ENCODE data around the gene ANKRD52.

The ANKRD52 gene

DNA sequence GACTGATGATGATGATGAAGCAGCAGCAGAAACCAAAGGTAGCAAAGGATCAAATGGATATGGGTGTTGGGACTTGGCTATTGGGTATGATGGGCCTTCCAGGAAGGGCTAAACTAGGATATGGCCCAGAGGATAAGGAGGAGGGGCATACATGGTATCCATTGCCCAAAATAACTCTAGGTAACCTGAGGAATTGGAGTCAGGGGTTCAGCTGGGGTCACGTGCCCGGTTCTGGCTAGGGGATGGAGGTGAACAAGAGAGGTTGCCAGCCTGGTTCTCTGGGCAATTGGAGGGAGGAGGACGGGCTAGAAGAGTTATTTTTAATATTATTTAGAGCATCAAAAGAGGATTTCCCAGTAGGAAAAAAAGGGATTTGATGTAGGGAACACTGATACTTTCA is 2.7 kb upstream of the ANKRD52 start:
- Mint-ChIP-seq H3K4me3 (no peak overlapping the region), H3K27ac (no peak overlapping the region), H3K4me1 (ENCODE audit: low read depth) (peaks cover 26% of the 10 kb centered on the region), H3K27me3 (no peaks in the 10 kb centered on the region), H3K36me3 (ENCODE audit: low read depth) (peaks cover 16% of the 10 kb centered on the region), H3K9me3 (no peaks in the 10 kb centered on the region)
- no peak for DNase-seq

DNA sequence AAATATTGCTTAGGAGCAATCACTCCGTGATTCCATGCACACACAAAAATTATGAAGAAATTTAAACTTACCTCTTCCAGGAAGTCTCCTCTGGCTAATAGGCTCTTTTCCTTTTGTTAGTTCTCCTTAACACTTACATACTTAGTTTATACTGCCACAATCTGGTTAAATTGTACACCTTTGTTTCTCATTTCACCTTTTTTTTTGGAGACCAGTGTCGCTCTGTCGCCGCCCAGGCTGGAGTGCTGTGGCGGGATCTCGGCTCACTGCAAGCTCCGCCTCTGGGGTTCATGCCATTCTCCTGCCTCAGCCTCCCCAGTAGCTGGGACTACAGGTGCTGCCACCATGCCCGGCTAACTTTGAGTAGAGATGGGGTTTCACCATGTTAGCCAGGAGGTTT is 2.2 kb upstream of the ANKRD52 start:
- no peak overlapping the region for H3K4me3 Mint-ChIP-seq
- H3K4me1 Mint-ChIP-seq (ENCODE audit: low read depth), result peaks cover 22% of the 10 kb centered on the region
- peaks cover 21% of the 10 kb centered on the region for H3K36me3 Mint-ChIP-seq (ENCODE audit: low read depth)
- no peak overlapping the region for H3K27ac Mint-ChIP-seq
- H3K27me3 Mint-ChIP-seq, result no peaks in the 10 kb centered on the region
- no peaks in the 10 kb centered on the region for H3K9me3 Mint-ChIP-seq
- no peak for DNase-seq

DNA sequence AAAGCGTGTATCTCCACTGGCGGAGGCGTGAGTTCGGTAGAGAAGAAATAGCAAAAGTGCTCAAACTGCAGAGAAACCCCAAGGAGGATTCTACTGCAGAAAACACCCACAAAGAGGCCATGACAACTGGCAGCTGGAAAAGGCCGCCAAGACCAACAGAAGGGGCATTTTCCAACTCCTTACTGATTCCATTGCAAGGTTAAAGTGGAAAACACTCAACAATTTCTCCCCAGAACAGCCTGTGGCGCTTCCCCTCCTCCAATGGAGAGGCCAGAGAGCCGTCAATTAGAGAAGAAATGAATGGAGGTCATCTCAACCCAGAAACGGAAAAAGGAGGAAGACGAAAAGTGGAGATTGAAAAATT is 618 bp upstream of the ANKRD52 start:
- no peak for DNase-seq
- Mint-ChIP-seq H3K9me3 (no peaks in the 10 kb centered on the region), H3K4me3 (peak overlapping the region; percentile 88), H3K36me3 (ENCODE audit: low read depth) (peaks cover 37% of the 10 kb centered on the region), H3K27ac (peak overlapping the region; percentile 91), H3K27me3 (no peaks in the 10 kb centered on the region), H3K4me1 (ENCODE audit: low read depth) (peaks cover 21% of the 10 kb centered on the region)

DNA sequence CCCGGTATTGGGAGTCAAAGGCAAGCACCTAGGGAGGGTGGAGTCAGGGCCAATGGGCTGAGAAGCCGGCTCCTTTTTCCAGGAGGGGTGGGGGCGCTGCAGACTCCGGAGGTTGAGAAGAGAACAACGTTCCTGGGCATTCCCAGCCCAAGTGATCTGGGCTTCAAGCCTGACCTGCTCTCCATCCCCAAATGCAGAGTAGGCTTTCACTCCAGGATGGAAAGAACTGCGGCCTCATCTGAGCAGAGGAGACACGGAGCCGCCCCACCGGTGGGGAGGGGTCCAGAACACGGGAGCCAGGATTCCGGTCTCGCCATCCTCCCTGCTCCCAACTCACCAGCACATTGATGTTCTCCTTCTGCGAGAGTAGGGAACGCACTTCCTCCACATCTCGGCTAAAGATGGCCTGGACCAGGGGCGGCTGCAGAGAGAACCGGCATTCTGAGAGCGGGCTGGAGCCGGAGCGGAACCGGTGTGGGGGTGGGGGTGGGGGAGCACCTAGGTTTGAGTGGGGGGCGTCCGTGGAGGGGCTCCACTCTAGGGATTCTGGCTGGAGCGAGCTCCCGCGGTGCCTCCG is 605 bp downstream of the ANKRD52 start:
- peak overlapping the region; percentile 90 for H3K4me3 Mint-ChIP-seq
- H3K4me1 Mint-ChIP-seq (ENCODE audit: low read depth), result peaks cover 21% of the 10 kb centered on the region
- H3K36me3 Mint-ChIP-seq (ENCODE audit: low read depth), result peaks cover 49% of the 10 kb centered on the region
- H3K27ac Mint-ChIP-seq, result peak overlapping the region; percentile 85
- no peak for DNase-seq
- H3K9me3 Mint-ChIP-seq, result no peaks in the 10 kb centered on the region
- H3K27me3 Mint-ChIP-seq, result no peaks in the 10 kb centered on the region

DNA sequence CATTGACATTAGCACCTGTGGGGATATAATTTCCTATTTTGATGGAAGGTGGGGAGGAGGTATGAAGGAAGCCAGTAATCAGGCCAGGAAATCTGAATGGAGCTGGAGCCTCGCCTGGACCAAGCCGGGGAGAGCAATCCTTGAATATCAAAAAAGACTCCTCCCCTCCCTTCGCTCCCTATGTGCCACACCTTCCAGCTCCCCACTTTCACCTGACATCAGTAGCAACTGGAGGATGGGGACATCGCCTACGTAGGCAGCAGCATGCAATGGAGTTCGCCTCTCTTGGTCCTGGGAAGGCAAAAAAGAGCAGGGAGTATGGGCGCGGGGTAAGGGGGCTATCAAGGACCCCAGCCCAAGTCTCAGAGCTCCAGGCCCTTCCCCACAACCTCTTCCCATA is 1.1 kb downstream of the ANKRD52 start:
- DNase-seq, result no peak
- Mint-ChIP-seq H3K27me3 (no peaks in the 10 kb centered on the region), H3K9me3 (no peaks in the 10 kb centered on the region), H3K27ac (peak overlapping the region; percentile 85), H3K36me3 (ENCODE audit: low read depth) (peaks cover 55% of the 10 kb centered on the region), H3K4me3 (peak overlapping the region; percentile 90), H3K4me1 (ENCODE audit: low read depth) (peaks cover 21% of the 10 kb centered on the region)

DNA sequence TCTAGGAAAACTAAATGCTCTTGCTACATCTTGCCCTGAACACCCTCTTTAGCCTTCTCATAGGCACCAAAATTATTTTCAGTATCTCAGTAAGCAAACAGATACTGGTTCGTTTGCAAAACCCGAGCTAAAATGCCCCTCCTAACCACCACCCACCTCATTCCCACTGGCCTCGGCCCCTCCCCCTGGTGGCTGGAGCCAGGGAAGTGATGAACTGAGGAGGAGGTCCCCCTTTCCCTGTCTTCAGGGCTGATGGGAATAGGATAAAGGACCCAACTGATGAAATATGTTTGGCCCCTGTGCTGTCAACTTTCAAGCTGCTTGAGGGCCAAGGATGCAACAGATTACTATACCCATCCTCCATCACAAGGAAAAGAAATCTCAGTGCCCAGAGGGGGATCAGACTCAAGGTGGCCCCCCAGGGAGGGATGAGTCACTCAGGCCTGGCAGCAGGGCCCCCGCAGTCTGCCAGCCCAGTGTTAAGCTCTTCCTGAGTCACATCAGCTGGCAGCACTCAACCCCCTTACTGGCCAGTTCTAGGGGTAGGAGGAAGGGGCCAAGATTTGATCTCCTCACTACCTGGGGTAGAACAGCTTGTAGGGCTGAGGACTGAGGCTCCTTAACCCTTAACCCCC is 1.7 kb downstream of the ANKRD52 start:
- DNase-seq, result no peak
- H3K27me3 Mint-ChIP-seq, result no peaks in the 10 kb centered on the region
- peaks cover 61% of the 10 kb centered on the region for H3K36me3 Mint-ChIP-seq (ENCODE audit: low read depth)
- peak overlapping the region; percentile 90 for H3K4me3 Mint-ChIP-seq
- H3K4me1 Mint-ChIP-seq (ENCODE audit: low read depth), result peaks cover 21% of the 10 kb centered on the region
- peak overlapping the region; percentile 56 for H3K27ac Mint-ChIP-seq
- no peaks in the 10 kb centered on the region for H3K9me3 Mint-ChIP-seq

DNA sequence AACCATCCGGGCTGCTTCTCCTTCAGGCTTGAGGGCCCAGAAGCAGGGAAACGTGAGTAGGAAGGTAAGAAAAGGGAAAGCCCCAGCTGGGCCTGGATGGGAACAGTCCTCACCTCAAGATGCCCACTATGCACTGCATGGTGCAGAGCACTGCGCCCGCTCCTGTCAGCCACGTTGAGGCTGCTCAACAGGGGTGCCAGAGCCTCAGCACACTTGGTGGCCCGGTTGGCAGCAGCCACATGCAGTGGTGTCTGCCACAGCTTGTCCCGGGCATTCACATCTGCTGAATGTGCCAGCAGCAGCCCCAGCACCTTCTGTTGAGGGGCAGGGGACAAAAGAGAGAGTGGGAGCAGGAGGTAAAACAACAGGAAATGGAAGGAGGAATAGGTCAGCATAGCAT is 2.5 kb downstream of the ANKRD52 start:
- Mint-ChIP-seq H3K36me3 (ENCODE audit: low read depth) (peaks cover 65% of the 10 kb centered on the region), H3K4me1 (ENCODE audit: low read depth) (peaks cover 21% of the 10 kb centered on the region), H3K4me3 (no peak overlapping the region), H3K27ac (peak overlapping the region; percentile 56), H3K9me3 (no peaks in the 10 kb centered on the region), H3K27me3 (no peaks in the 10 kb centered on the region)
- DNase-seq, result no peak

DNA sequence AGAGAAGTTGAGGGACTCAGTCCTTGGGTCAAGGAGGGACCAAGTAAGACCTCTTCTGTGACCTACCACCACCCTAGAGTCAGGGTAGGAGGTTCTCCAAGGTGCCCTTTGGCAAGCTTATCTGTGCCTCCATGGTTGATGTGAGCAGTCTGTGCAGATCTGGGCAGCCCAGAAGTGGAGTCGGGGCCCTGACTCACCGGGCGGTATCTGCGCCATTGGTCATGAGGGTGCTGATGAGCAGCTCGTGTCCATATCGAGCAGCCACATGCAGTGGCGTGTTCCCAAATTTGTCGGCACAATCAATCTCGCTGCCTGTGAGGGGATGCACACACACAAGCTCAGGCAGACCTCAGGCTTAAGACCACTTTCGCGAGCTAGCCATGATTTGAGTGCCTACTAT is 5.1 kb downstream of the ANKRD52 start:
- peaks cover 14% of the 10 kb centered on the region for H3K4me1 Mint-ChIP-seq (ENCODE audit: low read depth)
- DNase-seq, result no peak
- H3K9me3 Mint-ChIP-seq, result no peaks in the 10 kb centered on the region
- no peaks in the 10 kb centered on the region for H3K27me3 Mint-ChIP-seq
- no peak overlapping the region for H3K27ac Mint-ChIP-seq
- H3K4me3 Mint-ChIP-seq, result no peak overlapping the region
- peaks cover 81% of the 10 kb centered on the region for H3K36me3 Mint-ChIP-seq (ENCODE audit: low read depth)

DNA sequence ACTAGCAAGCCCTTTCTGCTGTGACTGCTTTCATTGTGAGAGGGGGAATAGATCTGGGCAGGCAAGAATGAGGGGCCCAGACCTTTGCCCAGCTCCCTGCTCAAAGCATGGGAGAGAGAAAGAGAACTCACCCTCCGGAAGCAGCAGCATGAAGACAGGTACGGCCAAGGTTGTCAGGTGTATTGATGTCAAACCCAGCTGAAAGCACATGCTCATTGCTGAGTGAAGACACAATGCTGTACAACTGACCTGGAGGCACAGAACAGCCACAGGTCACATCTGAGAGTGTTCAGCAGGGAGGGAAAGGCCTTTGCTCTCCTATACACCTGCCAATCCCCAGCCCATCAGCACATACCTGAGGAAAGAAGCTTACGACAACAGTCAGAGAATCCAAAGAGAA is 5.5 kb downstream of the ANKRD52 start:
- peaks cover 14% of the 10 kb centered on the region for H3K4me1 Mint-ChIP-seq (ENCODE audit: low read depth)
- H3K27me3 Mint-ChIP-seq, result no peaks in the 10 kb centered on the region
- H3K4me3 Mint-ChIP-seq, result no peak overlapping the region
- no peaks in the 10 kb centered on the region for H3K9me3 Mint-ChIP-seq
- peak overlapping the region; percentile 26 for H3K27ac Mint-ChIP-seq
- no peak for DNase-seq
- peaks cover 84% of the 10 kb centered on the region for H3K36me3 Mint-ChIP-seq (ENCODE audit: low read depth)

DNA sequence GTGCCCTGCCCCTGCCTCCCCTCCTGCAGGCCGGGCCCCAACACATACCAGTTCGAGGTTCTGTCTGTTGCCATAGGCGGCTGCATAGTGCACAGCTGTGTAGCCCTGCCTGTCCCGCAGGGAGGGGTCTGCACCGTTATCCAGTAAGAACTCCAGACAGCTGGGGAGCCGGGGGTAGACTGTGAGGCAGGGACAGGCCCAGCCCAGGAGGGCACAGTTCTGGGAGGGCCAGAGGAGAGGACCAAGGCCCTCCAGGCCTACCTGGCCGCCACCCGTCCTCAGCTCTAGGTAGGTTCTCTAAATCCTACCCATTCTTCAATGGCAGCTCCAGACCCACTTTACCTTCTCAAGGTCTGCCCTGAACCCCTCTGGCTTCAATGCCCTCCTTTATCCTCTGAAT is 9.5 kb downstream of the ANKRD52 start:
- DNase-seq, result no peak
- Mint-ChIP-seq H3K27ac (peak overlapping the region; percentile 19), H3K9me3 (no peaks in the 10 kb centered on the region), H3K27me3 (no peaks in the 10 kb centered on the region), H3K4me1 (ENCODE audit: low read depth) (no peaks in the 10 kb centered on the region), H3K4me3 (no peak overlapping the region), H3K36me3 (ENCODE audit: low read depth) (peaks cover 85% of the 10 kb centered on the region)

DNA sequence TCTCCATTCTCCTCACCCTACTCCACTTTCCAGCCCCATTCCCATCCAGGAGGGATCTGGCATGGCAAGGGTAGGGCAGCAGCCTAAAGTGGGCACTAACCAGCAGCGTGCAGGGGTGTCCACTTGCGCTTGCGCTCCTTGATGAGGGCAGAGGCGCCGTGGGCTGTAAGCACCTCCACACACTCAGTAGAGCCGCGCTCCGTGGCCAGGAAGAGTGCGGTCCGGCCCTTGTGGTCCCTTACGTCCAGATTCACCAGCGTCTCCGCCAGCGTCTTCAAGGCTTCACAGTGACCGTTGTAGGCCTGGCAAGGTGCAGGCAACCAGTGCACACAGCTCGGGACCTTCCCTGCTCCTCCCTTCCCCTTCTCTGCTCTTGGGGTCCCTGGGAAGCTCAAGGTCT is 10.3 kb downstream of the ANKRD52 start:
- Mint-ChIP-seq H3K4me3 (no peak overlapping the region), H3K36me3 (ENCODE audit: low read depth) (peaks cover 85% of the 10 kb centered on the region), H3K9me3 (no peaks in the 10 kb centered on the region), H3K4me1 (ENCODE audit: low read depth) (no peaks in the 10 kb centered on the region), H3K27me3 (no peaks in the 10 kb centered on the region), H3K27ac (no peak overlapping the region)
- DNase-seq, result no peak

DNA sequence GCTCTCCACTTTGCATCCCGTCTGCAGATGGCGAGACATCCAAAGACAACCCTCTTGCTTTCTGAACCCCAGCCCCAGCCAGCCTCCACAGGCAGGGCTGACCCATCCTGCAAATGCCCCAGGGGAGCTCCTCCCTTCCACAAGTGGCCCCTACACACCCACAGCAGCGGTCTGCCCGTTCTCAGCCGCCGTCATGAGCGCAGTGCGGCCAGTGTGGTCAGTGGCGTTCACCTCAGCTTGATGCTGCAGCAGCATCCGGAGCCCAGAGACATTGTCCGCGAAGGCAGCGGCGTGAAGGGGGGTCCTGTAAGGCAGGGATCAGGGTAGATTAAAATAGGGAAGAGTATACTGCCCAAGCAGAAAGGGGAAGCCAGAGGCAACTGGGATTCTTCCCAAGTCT is 13.7 kb downstream of the ANKRD52 start:
- Mint-ChIP-seq H3K27ac (no peak overlapping the region), H3K27me3 (no peaks in the 10 kb centered on the region), H3K4me1 (ENCODE audit: low read depth) (no peaks in the 10 kb centered on the region), H3K4me3 (no peak overlapping the region), H3K9me3 (no peaks in the 10 kb centered on the region), H3K36me3 (ENCODE audit: low read depth) (peaks cover 90% of the 10 kb centered on the region)
- no peak for DNase-seq

DNA sequence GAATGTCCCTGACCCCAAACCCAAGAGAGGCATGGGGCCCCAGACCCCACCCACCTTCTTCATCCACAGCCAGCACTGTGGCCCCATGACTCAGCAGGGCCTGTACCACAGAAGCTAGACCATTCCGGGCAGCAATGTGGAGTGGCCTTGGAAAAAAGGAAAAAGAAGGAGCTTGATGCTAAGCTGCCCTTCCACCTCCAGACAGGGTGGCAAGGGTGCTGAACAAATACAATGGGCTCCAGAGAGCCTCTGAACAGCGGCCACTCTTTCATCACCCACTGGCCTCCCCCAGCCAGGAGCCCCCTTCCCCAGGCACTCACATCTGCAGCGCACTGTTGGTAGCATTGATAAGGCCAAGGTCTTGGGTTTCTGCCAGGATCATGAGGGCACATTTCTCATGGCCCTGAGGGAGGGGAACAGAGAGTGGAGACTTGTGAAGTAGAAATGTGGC is 14.4 kb downstream of the ANKRD52 start:
- no peak for DNase-seq
- Mint-ChIP-seq H3K27me3 (no peaks in the 10 kb centered on the region), H3K27ac (peak overlapping the region; percentile 33), H3K36me3 (ENCODE audit: low read depth) (peaks cover 89% of the 10 kb centered on the region), H3K4me1 (ENCODE audit: low read depth) (no peaks in the 10 kb centered on the region), H3K9me3 (no peaks in the 10 kb centered on the region), H3K4me3 (no peak overlapping the region)

DNA sequence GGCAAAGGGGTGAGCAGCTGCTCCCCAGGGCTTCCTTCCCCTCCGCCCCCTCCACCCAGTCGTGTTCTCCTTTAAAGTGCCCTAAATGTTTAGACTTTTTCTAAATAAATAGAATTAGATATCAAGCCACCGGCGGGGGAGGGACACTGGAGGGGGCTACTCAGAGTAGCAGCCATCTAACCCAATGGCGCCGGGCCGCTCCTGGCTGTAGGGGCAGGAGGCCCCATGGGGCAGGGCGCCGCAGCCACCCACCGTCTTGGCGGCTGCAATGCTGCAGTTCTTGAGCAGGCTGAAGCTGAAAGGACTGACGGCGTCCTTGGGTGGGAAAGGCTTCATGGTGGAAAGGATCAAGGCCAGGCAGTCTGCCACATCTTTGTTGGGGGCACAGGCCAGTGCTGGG is 15.2 kb downstream of the ANKRD52 start:
- no peaks in the 10 kb centered on the region for H3K27me3 Mint-ChIP-seq
- H3K4me1 Mint-ChIP-seq (ENCODE audit: low read depth), result no peaks in the 10 kb centered on the region
- H3K27ac Mint-ChIP-seq, result no peak overlapping the region
- no peaks in the 10 kb centered on the region for H3K9me3 Mint-ChIP-seq
- H3K4me3 Mint-ChIP-seq, result no peak overlapping the region
- no peak for DNase-seq
- H3K36me3 Mint-ChIP-seq (ENCODE audit: low read depth), result peaks cover 82% of the 10 kb centered on the region

DNA sequence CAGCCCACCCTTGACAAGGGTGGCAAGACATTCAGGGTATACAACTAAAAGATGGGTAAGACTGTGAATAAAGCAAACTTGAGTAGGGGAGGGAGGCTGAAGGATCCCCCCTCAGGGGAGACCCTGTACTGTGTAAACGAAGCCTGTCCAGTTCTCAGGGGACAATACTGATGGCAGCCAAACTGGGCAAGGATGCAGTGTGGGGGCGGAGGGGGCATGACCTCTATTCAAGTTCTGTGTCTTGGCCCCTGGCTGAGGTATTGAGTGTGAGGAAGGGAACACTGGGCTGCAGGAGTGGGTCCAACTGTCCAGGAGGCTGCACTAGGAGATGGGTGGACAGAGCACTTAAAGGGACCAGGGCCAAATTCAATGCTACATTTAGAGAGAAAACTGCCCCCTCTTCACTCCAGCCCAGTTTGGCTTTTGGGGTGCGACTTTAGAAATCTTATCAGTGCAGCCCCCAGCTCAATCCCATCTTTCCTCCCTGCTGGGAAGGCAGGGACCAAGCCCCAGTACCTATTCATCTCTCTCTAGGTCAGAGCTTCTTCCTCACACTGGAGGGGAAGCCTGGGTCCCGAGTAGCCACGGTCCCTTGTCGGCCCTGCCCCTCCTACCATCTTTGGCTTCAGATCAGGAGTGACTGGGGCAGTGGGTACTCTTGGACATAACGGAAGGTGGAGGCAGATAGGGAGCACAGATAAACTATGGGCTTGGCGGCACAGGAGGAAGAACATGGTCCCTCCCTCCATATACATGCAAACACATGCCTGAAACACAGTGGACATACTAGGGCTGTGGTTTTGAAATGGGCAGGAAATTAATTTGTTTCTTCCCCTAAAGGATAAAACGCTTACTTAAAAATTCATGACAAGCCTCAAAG is 16.5 kb downstream of the ANKRD52 start:
- no peaks in the 10 kb centered on the region for H3K9me3 Mint-ChIP-seq
- H3K4me1 Mint-ChIP-seq (ENCODE audit: low read depth), result no peaks in the 10 kb centered on the region
- peaks cover 73% of the 10 kb centered on the region for H3K36me3 Mint-ChIP-seq (ENCODE audit: low read depth)
- no peaks in the 10 kb centered on the region for H3K27me3 Mint-ChIP-seq
- no peak for DNase-seq
- H3K27ac Mint-ChIP-seq, result peak overlapping the region; percentile 67
- H3K4me3 Mint-ChIP-seq, result no peak overlapping the region
